Measurements from ENCODE around the gene YARS2.

- no peak for TF ChIP-seq CTCF (IDR thresholded peaks at IDR 0.05; ENCODE audit: insufficient read depth, low read depth, low read length)
- no peak for TF ChIP-seq EZH2 (IDR thresholded peaks at IDR 0.05; ENCODE audit: insufficient read depth, low read length)
These were observed 19.3 kb downstream of the YARS2 start for GRCh38 chr12:32736445-32736844.
